HEK293T (cell line): ENCODE data around the gene AFF4.

Experiments
- ARNT ChIP-seq: fragments of 450-650 bp; IDR thresholded peaks from 2 replicates; pipeline ENCODE4 v1.6.1; 2017; ENCODE audit warnings: mild to moderate bottlenecking
- BHLHE40 ChIP-seq: fragments of 450-650 bp; IDR thresholded peaks from 2 replicates; pipeline ENCODE4 v1.6.1; 2016; ENCODE audit warnings: mild to moderate bottlenecking, moderate library complexity, borderline replicate concordance
- ELF4 ChIP-seq: fragments of 450-650 bp; IDR thresholded peaks from 2 replicates; pipeline ENCODE4 v1.6.1; 2017; ENCODE audit warnings: antibody characterized with exemption
- FOXM1 ChIP-seq: fragments of 450-650 bp; IDR thresholded peaks from 2 replicates; pipeline ENCODE4 v1.6.1; 2017; ENCODE audit warnings: mild to moderate bottlenecking, borderline replicate concordance
- NFRKB ChIP-seq: fragments of 450-650 bp; IDR thresholded peaks from 2 replicates; pipeline ENCODE4 v1.6.1; 2016; ENCODE audit warnings: mild to moderate bottlenecking, moderate library complexity
- SP1 ChIP-seq: fragments of 450-650 bp; IDR thresholded peaks from 2 replicates; pipeline ENCODE4 v1.6.1; 2017
- SUZ12 ChIP-seq: fragments of 450-650 bp; IDR thresholded peaks from 2 replicates; pipeline ENCODE4 v1.6.1; 2016; ENCODE audit warnings: mild to moderate bottlenecking
- ZNF384 ChIP-seq: fragments of 450-650 bp; IDR thresholded peaks from 2 replicates; pipeline ENCODE4 v1.6.1; 2016

GRCh38 chr5:132826424-132827082 lies 136.9 kb downstream of the AFF4 start:
- TF ChIP-seq ZNF384 (no peak), BHLHE40 (no peak), SP1 (no peak), FOXM1 (no peak), ARNT (no peak), SUZ12 (no peak), NFRKB (no peak), ELF4 (no peak)
